Ishikawa (cell line): ENCODE results near the gene RASSF4.

Experiments used
- CREB1 ChIP-seq: IDR thresholded peaks from 2 replicates; pipeline ENCODE4 v1.6.1; 2012; ENCODE audit warnings: low read depth
- EP300 ChIP-seq: IDR thresholded peaks from 2 replicates; pipeline ENCODE4 v1.6.1; 2012; ENCODE audit warnings: borderline replicate concordance
- FOXM1 ChIP-seq: IDR thresholded peaks from 2 replicates; pipeline ENCODE4 v1.6.1; 2012; ENCODE audit warnings: low read depth, borderline replicate concordance
- MAX ChIP-seq: IDR thresholded peaks from 2 replicates; pipeline ENCODE4 v1.6.1; 2012
- RAD21 ChIP-seq: IDR thresholded peaks from 2 replicates; pipeline ENCODE4 v1.6.1; 2012; ENCODE audit warnings: low read depth
- REST ChIP-seq: IDR thresholded peaks from 2 replicates; pipeline ENCODE4 v1.6.1; 2012; ENCODE audit warnings: low read depth, mild to moderate bottlenecking
- TEAD4 ChIP-seq: IDR thresholded peaks from 2 replicates; pipeline ENCODE4 v1.6.1; 2012
- USF1 ChIP-seq: IDR thresholded peaks from 2 replicates; pipeline ENCODE4 v1.6.1; 2012
- YY1 ChIP-seq: IDR thresholded peaks from 2 replicates; pipeline ENCODE4 v1.6.1; 2012; ENCODE audit warnings: low read depth

GRCh38 chr10:44975431-44976331 lies 16.1 kb downstream of the RASSF4 start:
- TF ChIP-seq REST: no peak
- TF ChIP-seq CREB1: no peak
- TF ChIP-seq RAD21: peak; percentile 24; the same call in 1 of the 2 replicates
- TF ChIP-seq USF1: no peak
- 0 out of 2 replicates have a peak, but pooled peaks have one; percentile 18 for TF ChIP-seq EP300
- peak; percentile 36; the same call in 1 of the 2 replicates for TF ChIP-seq TEAD4
- no peak for TF ChIP-seq FOXM1
- TF ChIP-seq YY1: no peak
- TF ChIP-seq MAX: no peak
